Spleen (tissue), 7 donors: ENCODE data around the gene GNG10.

ENCODE experiments used
- POLR2A ChIP-seq, 3 donors: fragments of 450-650 bp; IDR thresholded peaks; one replicate each; pipeline ENCODE4 v1.5.1; 2017; ENCODE audit warnings: antibody characterized with exemption in 3 of 3, mild to moderate bottlenecking in 1 of 3
- TF ChIP-seq, protein P1 (sequence below), 11 experiments: fragments of 200-600 bp in 7 of 11; fragments of 450-650 bp in 4 of 11; sonication (generic) in 4 of 11; IDR thresholded peaks in 8 of 11; conservative IDR thresholded peaks in 3 of 11; 1 replicate in 7 of 11; 2 replicates in 4 of 11; pipeline versions ENCODE4 v1.4.0 to v1.8.0; 2016 to 2021; ENCODE audit warnings: antibody characterized with exemption in 11 of 11, inconsistent platforms in 4 of 11, mild to moderate bottlenecking in 1 of 11
- donor health status: DM: no; HTN: no; CAD: no; lungs with moderate emphysema.
- donor health status: DM: no; HTN: no; CAD: no.
- donor health status: DM: no; HTN: no; CAD: no.

DNA sequence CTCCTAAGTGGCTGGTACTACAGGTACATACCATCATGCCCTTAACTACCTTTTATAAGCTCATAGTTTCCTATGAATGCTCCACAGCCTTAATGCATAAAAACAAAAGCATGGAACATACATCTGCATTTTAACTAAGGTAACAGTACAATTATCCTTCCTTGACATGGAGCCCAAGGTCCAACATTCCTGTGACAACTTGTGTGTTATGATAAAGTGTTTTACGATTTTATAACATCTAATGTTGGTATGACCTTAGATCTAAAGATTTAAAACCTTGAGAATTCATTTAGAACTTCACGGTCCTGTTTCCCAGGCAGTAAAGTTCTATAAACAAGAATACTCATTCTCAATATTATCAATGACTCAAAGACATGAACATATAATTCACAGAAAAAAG, 43.1 kb downstream of the GNG10 start:
- no peak for TF ChIP-seq POLR2A (IDR thresholded peaks at IDR 0.05)
- TF ChIP-seq, protein P1, sequence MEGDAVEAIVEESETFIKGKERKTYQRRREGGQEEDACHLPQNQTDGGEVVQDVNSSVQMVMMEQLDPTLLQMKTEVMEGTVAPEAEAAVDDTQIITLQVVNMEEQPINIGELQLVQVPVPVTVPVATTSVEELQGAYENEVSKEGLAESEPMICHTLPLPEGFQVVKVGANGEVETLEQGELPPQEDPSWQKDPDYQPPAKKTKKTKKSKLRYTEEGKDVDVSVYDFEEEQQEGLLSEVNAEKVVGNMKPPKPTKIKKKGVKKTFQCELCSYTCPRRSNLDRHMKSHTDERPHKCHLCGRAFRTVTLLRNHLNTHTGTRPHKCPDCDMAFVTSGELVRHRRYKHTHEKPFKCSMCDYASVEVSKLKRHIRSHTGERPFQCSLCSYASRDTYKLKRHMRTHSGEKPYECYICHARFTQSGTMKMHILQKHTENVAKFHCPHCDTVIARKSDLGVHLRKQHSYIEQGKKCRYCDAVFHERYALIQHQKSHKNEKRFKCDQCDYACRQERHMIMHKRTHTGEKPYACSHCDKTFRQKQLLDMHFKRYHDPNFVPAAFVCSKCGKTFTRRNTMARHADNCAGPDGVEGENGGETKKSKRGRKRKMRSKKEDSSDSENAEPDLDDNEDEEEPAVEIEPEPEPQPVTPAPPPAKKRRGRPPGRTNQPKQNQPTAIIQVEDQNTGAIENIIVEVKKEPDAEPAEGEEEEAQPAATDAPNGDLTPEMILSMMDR (IDR thresholded peaks at IDR 0.05 in 8 of 11, conservative IDR thresholded peaks at IDR 0.05 in 3 of 11): no peak
